Measurements from ENCODE around the gene EHBP1.

The EHBP1 gene

DNA sequence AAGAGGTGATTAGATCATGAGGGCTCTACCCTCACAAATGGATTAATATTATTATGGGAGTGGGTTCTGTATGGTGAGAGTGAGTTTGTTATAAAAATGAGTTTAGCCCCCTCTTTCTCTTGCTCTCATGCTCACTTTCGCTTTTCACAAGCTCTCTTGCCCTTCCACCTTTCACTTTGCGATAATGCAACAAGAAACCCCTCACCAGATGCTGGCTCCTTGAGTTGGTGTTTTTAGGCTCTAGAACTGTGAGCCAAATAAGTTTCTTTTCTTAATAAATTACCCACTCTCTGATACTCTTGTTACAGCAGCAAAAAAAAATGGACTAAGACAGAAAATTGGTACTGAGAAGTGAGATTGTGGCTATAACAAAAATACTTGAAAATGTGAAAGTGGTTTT lies 106.5 kb downstream of the EHBP1 start:
- ChIA-PET CTCF (no interaction called here), POLR2A (no interaction called here)
- H3K27ac ChIP-seq (ENCODE audit: extremely low read depth, low read depth, low read length): no peak overlapping the region
- H3K9me3 ChIP-seq (ENCODE audit: control insufficient read depth, insufficient read depth, low read depth, low read length): no peaks in the 10 kb centered on the region
- TF ChIP-seq PRDM1 (tag by site-specific recombination; IDR thresholded peaks at IDR 0.05): 0 out of 2 replicates have a peak, but pooled peaks have one; percentile 28
- TF ChIP-seq ZEB2 (tag by site-specific recombination; IDR thresholded peaks at IDR 0.05): no peak
- no peaks in the 10 kb centered on the region for H3K4me1 ChIP-seq (ENCODE audit: control insufficient read depth, insufficient read depth, low read length)
- H3K36me3 ChIP-seq (ENCODE audit: control insufficient read depth in 2 of 2, insufficient read depth in 1 of 2, low read length in 2 of 2): no peaks in the 10 kb centered on the region
- no peak overlapping the region for H3K4me3 ChIP-seq (ENCODE audit: low read depth, low read length)

DNA sequence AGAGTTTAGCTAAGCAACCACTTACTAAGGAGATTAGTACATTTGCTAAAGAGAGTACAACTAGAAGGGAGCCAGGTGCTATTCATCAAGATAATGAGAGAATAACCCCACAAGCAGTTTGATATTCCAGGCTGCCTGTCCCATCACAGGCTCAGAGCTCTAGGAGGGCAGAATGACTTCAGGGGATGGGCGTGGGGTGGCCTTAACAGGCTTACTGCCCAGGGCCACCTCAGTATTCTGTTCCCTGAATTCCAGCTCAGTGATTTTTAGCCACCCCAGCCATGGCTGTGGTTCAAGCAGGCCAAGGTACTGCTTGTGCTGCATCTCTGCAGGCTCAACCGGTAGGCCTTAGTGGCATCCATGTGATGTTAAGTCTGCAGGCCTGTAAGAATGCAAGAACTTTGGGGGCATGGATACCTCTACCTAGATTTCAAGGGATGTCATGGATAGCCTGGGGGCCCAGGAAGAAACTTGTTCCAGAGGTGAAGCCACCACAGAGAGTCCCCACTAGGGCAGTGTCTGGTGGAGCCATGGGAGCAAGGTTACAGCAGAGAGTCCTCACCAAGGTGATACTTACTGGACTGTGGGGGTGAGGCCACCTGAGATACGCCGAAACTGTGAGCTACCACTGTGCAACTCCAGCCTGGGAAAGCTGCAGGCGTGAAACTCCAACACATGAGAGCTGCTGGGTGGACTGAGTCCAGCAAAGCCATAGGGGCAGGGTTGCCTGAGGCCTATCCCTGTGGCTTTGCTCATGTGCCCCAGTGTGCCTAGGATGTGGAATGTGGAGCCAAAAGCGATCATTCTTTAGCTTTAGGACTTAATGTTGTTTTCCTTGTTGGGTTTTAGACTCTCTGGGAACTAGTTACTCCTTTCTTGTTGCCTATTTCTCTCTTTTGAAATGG lies 107.7 kb downstream of the EHBP1 start:
- ChIA-PET POLR2A (no interaction called here), CTCF (no interaction called here)
- no peaks in the 10 kb centered on the region for H3K4me1 ChIP-seq (ENCODE audit: control insufficient read depth, insufficient read depth, low read length)
- no peak overlapping the region for H3K4me3 ChIP-seq (ENCODE audit: low read depth, low read length)
- no peaks in the 10 kb centered on the region for H3K9me3 ChIP-seq (ENCODE audit: control insufficient read depth, insufficient read depth, low read depth, low read length)
- no peak for TF ChIP-seq ZNF292 (tag by site-specific recombination; IDR thresholded peaks at IDR 0.05; ENCODE audit: borderline replicate concordance, low read depth)
- TF ChIP-seq ZNF585B (tag by site-specific recombination; IDR thresholded peaks at IDR 0.05): peak; percentile 63
- no peaks in the 10 kb centered on the region for H3K36me3 ChIP-seq (ENCODE audit: control insufficient read depth in 2 of 2, insufficient read depth in 1 of 2, low read length in 2 of 2)
- H3K27ac ChIP-seq (ENCODE audit: extremely low read depth, low read depth, low read length): no peak overlapping the region

DNA sequence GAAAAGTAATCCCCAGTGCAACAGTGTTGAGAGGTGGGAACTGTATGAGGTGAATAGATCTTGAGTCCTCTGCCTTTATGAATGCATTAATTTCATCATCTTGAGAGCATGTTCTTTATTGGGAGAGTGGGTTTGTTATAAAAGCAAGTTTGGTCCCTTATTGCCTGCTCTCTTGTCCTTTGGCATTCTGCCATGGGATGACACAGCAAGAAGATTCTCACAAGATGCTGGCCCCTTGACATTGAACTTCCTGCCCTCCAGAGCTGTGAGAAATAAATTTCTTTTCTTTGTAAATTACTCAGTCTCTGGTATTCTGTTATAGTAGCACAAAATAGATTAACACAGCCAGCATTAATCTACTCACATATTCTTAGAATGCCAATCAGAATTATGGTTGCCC lies 108.6 kb downstream of the EHBP1 start:
- H3K4me1 ChIP-seq (ENCODE audit: control insufficient read depth, insufficient read depth, low read length): no peaks in the 10 kb centered on the region
- no peak overlapping the region for H3K27ac ChIP-seq (ENCODE audit: extremely low read depth, low read depth, low read length)
- TF ChIP-seq ZNF433 (tag by site-specific recombination; IDR thresholded peaks at IDR 0.05; ENCODE audit: low read depth) (no peak), ZNF501 (tag by site-specific recombination; IDR thresholded peaks at IDR 0.05) (no peak), ZNF423 (tag by site-specific recombination; IDR thresholded peaks at IDR 0.05) (no peak)
- CTCF ChIA-PET: no interaction called here
- H3K4me3 ChIP-seq (ENCODE audit: low read depth, low read length): no peak overlapping the region
- no peaks in the 10 kb centered on the region for H3K9me3 ChIP-seq (ENCODE audit: control insufficient read depth, insufficient read depth, low read depth, low read length)
- H3K36me3 ChIP-seq (ENCODE audit: control insufficient read depth in 2 of 2, insufficient read depth in 1 of 2, low read length in 2 of 2): no peaks in the 10 kb centered on the region
- POLR2A ChIA-PET: no interaction called here

DNA sequence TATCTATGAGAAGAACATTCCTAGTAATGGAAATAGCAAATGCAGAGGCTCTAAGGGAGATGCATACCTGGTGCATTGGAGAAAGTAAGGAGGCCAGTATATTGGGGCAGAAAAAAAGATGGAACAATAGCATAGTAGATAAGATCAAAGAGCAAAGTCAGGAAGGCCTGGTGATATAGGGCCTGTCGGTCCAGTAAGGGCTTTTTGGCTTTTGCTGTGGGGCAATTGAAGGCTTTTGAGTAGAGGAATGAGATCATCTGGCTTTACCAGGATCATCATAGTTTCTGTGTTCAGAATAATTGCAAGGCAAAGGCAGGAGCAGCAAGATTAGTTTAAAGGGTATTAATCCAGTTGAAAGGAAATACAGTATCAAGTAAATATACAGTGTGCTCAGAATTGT lies 111.8 kb downstream of the EHBP1 start:
- ChIA-PET CTCF (no interaction called here), POLR2A (no interaction called here)
- Histone ChIP-seq H3K4me3 (ENCODE audit: low read depth, low read length) (no peak overlapping the region), H3K4me1 (ENCODE audit: control insufficient read depth, insufficient read depth, low read length) (no peaks in the 10 kb centered on the region), H3K9me3 (ENCODE audit: control insufficient read depth, insufficient read depth, low read depth, low read length) (no peaks in the 10 kb centered on the region), H3K36me3 (ENCODE audit: control insufficient read depth in 2 of 2, insufficient read depth in 1 of 2, low read length in 2 of 2) (no peaks in the 10 kb centered on the region), H3K27ac (ENCODE audit: extremely low read depth, low read depth, low read length) (no peak overlapping the region)
- TF ChIP-seq ZNF776 (tag by site-specific recombination; IDR thresholded peaks at IDR 0.05; ENCODE audit: borderline replicate concordance) (no peak), ZNF24 (tag by site-specific recombination; IDR thresholded peaks at IDR 0.05) (no peak), ZNF202 (tag by site-specific recombination; IDR thresholded peaks at IDR 0.05; ENCODE audit: borderline replicate concordance) (no peak), SP2 (tag by site-specific recombination; IDR thresholded peaks at IDR 0.05) (no peak), ZNF184 (tag by site-specific recombination; IDR thresholded peaks at IDR 0.05) (no peak), MEIS1 (CRISPR knock-in tag; IDR thresholded peaks at IDR 0.05; ENCODE audit: borderline replicate concordance) (no peak), ZNF600 (tag by site-specific recombination; IDR thresholded peaks at IDR 0.05) (no peak), SP3 (tag by site-specific recombination; IDR thresholded peaks at IDR 0.05) (no peak), ZNF404 (tag by site-specific recombination; IDR thresholded peaks at IDR 0.05) (no peak)
- TF ChIP-seq, protein P1, sequence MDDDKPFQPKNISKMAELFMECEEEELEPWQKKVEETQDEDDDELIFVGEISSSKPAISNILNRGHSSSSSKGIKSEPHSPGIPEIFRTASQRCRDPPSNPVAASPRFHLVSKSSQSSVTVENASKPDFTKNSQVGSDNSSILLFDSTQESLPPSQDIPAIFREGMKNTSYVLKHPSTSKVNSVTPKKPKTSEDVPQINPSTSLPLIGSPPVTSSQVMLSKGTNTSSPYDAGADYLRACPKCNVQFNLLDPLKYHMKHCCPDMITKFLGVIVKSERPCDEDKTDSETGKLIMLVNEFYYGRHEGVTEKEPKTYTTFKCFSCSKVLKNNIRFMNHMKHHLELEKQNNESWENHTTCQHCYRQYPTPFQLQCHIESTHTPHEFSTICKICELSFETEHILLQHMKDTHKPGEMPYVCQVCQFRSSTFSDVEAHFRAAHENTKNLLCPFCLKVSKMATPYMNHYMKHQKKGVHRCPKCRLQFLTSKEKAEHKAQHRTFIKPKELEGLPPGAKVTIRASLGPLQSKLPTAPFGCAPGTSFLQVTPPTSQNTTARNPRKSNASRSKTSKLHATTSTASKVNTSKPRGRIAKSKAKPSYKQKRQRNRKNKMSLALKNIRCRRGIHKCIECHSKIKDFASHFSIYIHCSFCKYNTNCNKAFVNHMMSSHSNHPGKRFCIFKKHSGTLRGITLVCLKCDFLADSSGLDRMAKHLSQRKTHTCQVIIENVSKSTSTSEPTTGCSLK (tag by site-specific recombination; IDR thresholded peaks at IDR 0.05): no peak
- TF ChIP-seq, protein P2, sequence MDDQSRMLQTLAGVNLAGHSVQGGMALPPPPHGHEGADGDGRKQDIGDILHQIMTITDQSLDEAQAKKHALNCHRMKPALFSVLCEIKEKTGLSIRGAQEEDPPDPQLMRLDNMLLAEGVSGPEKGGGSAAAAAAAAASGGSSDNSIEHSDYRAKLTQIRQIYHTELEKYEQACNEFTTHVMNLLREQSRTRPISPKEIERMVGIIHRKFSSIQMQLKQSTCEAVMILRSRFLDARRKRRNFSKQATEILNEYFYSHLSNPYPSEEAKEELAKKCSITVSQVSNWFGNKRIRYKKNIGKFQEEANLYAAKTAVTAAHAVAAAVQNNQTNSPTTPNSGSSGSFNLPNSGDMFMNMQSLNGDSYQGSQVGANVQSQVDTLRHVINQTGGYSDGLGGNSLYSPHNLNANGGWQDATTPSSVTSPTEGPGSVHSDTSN (CRISPR knock-in tag; IDR thresholded peaks at IDR 0.05): no peak
- TF ChIP-seq, protein P3, sequence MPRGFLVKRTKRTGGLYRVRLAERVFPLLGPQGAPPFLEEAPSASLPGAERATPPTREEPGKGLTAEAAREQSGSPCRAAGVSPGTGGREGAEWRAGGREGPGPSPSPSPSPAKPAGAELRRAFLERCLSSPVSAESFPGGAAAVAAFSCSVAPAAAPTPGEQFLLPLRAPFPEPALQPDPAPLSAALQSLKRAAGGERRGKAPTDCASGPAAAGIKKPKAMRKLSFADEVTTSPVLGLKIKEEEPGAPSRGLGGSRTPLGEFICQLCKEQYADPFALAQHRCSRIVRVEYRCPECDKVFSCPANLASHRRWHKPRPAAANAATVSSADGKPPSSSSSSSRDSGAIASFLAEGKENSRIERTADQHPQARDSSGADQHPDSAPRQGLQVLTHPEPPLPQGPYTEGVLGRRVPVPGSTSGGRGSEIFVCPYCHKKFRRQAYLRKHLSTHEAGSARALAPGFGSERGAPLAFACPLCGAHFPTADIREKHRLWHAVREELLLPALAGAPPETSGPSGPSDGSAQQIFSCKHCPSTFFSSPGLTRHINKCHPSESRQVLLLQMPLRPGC (tag by site-specific recombination; IDR thresholded peaks at IDR 0.05): no peak
